DOHH2 (cell line): ENCODE results near the gene SCN2A.

ENCODE experiments used
- CTCF ChIP-seq: fragments of 200-600 bp; sonication (generic); IDR thresholded peaks from one replicate; pipeline ENCODE4 v1.5.1; 2014; ENCODE audit warnings: antibody characterized with exemption, mild to moderate bottlenecking, low read depth, low read length; ENCODE audit not compliant: poor library complexity, severe bottlenecking
- EZH2phosphoT487 ChIP-seq: fragments of 200-600 bp; sonication (generic); IDR thresholded peaks from 2 replicates; pipeline ENCODE4 v1.6.1; 2017; ENCODE audit warnings: borderline replicate concordance, mild to moderate bottlenecking, antibody characterized with exemption, low read length, moderate library complexity, mixed read lengths

- TF ChIP-seq CTCF (no peak), EZH2phosphoT487 (no peak)
These were observed 171.1 kb downstream of the SCN2A start for GRCh38 chr2:165410276-165410675.
